Tibial nerve (tissue), 4 donors: ENCODE results near the gene RPRD1B. TPM values are rescaled to one million over a fixed set of nuclear protein-coding genes. Genes with fewer than 3 reads are reported as not detected.

Source experiments
- DNase-seq, 2 donors: peaks; one replicate each; pipeline ENCODE4 v3.0.0-alpha.2; 2019; ENCODE audit warnings: low spot score in 2 of 2
- H3K27ac ChIP-seq, 4 donors: fragments of 200-600 bp; sonication (generic) in 3 of 4; one replicate each; pipeline ENCODE4 v1.5.1; 2017 to 2019; ENCODE audit warnings: mild to moderate bottlenecking in 1 of 4
- H3K27me3 ChIP-seq, 2 donors: fragments of 200-600 bp; sonication (generic) in 1 of 2; one replicate each; pipeline versions ENCODE4 v1.5.1 to v1.6.0; 2017 to 2019
- H3K36me3 ChIP-seq, 3 donors: fragments of 200-600 bp; sonication (generic); one replicate each; pipeline ENCODE4 v1.5.1; 2018 to 2019
- H3K4me1 ChIP-seq, 4 donors: fragments of 200-600 bp; sonication (generic) in 3 of 4; one replicate each; pipeline ENCODE4 v1.5.1; 2017 to 2019
- H3K4me3 ChIP-seq, 4 donors: fragments of 200-600 bp; sonication (generic) in 3 of 4; one replicate each; pipeline ENCODE4 v1.5.1; 2017 to 2019; ENCODE audit warnings: mild to moderate bottlenecking in 1 of 4, moderate library complexity in 1 of 4
- H3K9me3 ChIP-seq, 4 donors: fragments of 200-600 bp; sonication (generic) in 3 of 4; one replicate each; pipeline ENCODE4 v1.5.1; 2017 to 2019
- CTCF ChIP-seq, 5 experiments: fragments of 200-600 bp in 3 of 5; fragments of 450-650 bp in 2 of 5; sonication (generic) in 3 of 5; IDR thresholded peaks; one replicate each; pipeline ENCODE4 v1.5.1; 2016 to 2019; ENCODE audit warnings: antibody characterized with exemption in 5 of 5, mild to moderate bottlenecking in 3 of 5, moderate library complexity in 2 of 5
- EP300 ChIP-seq, 2 donors: sonication (generic); formaldehyde crosslinking; IDR thresholded peaks; one replicate each; pipeline ENCODE4 v1.6.1; 2017; ENCODE audit warnings: antibody characterized with exemption in 2 of 2, mild to moderate bottlenecking in 1 of 2
- POLR2A ChIP-seq, 2 donors: fragments of 450-650 bp; IDR thresholded peaks; one replicate each; pipeline ENCODE4 v1.6.1; 2017; ENCODE audit warnings: antibody characterized with exemption in 2 of 2, mild to moderate bottlenecking in 2 of 2, moderate library complexity in 2 of 2
- WGBS, 2 donors: methylation state at CpG; one replicate each; pipeline ENCODE4 v1.1.5; 2018; 5-methylcytosine and 5-hydroxymethylcytosine counted together
- small RNA-seq: library from RNA; depleted of rRNA; stranded (forward); fragments of <200 nt; gene quantifications from one replicate; pipeline ENCODE3, GENCODE V24; 2016
- total RNA-seq, 4 donors: library from RNA; depleted of rRNA; stranded (reverse); fragments of >200 nt; gene quantifications; one replicate each; pipeline ENCODE4 v1.1.0, GENCODE V29; 2016

RPRD1B gene
- total RNA-seq, 4 donors from 2014 or later, result 28.5 to 36.3 (median 35.1) TPM

DNA sequence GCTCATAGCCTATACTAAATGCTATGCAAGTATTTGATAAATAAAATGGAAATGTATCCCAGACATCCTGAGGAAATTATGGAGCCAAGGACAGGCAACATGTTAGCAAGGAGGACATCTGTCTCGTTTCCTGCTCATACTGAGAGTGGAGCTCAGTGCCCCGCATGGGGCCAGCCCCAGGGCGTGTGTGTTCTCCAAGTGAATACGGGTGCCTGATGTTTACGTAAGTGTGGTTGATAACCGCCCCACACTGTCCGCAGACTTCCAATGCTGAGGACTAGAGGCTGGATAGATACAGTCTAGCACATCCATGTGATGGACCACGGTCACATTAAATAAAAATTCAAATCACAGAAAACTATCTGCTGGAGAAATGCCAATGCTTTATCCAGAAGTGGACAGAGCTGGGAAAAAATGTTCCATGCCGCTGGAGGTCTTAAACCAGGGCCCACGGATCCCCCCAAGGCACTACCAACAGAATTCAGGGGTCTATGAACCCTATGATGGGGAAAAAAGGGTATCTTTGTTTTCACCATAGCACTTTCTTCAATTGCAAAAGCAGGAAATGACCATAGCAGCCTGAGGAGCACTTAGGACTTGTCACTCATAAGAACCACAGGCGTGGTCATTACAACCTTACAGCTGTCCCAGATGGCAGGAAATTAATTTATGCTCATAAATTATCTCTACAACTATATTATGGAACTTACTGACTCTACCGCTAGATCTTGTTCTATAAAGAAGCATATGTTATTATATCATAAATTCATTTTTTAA is 106.6 kb downstream of the RPRD1B start:
- TF ChIP-seq CTCF (IDR thresholded peaks at IDR 0.05), result no peak
- TF ChIP-seq POLR2A (IDR thresholded peaks at IDR 0.05), result no peak
- no peak for TF ChIP-seq EP300 (IDR thresholded peaks at IDR 0.05)
- no peak for DNase-seq
- WGBS, 2 donors, result 62 to 67% methylated on average over 12 of the region's 12 CpGs
- H3K9me3 ChIP-seq, result no peaks in the 10 kb centered on the region
- no peak overlapping the region for H3K27ac ChIP-seq
- no peak overlapping the region for H3K4me3 ChIP-seq
- no peaks in the 10 kb centered on the region for H3K27me3 ChIP-seq
- peaks cover 0 to 25% (median 15%) of the 10 kb centered on the region in 4 donors for H3K4me1 ChIP-seq
- H3K36me3 ChIP-seq, result no peaks in the 10 kb centered on the region

GRCh38 chr20:38141204-38141888 is 107.8 kb downstream of the RPRD1B start:
- WGBS, 2 donors, result 75% methylated on average over 23 of the region's 23 CpGs
- no peak overlapping the region for H3K27ac ChIP-seq
- no peaks in the 10 kb centered on the region for H3K9me3 ChIP-seq
- TF ChIP-seq CTCF (IDR thresholded peaks at IDR 0.05) (no peak), EP300 (IDR thresholded peaks at IDR 0.05) (no peak), POLR2A (IDR thresholded peaks at IDR 0.05) (no peak)
- H3K36me3 ChIP-seq, result no peaks in the 10 kb centered on the region
- no peak for DNase-seq
- H3K4me3 ChIP-seq, result no peak overlapping the region
- no peaks in the 10 kb centered on the region for H3K27me3 ChIP-seq
- peaks cover 0 to 27% (median 18%) of the 10 kb centered on the region in 4 donors for H3K4me1 ChIP-seq

Small RNAs within 50 kb of the gene (small RNA-seq; reads per million reads assigned to genes)
- not detected for gene RN7SL237P

Other genes with a start within 250 kb of the RPRD1B start
- under 1 TPM in 1 of 4 donors, not detected in 3; 0.44 TPM for gene VSTM2L, start 130.6 kb upstream of the RPRD1B start, total RNA-seq
- 10 to 100 TPM in 3 of 4 donors, 1 to 10 TPM in 1; 8.2 to 14.2 (median 10.8) TPM for gene TTI1, start 290 bp upstream of the RPRD1B start, total RNA-seq
- 10 to 100 TPM; 17.0 to 87.6 (median 55.8) TPM for gene TGM2, start 131.5 kb downstream of the RPRD1B start, total RNA-seq
- 10 to 100 TPM; 12.0 to 36.3 (median 23.1) TPM for gene KIAA1755, start 227.0 kb downstream of the RPRD1B start, total RNA-seq